Measurements from ENCODE around the gene MYNN.

The MYNN gene

DNA sequence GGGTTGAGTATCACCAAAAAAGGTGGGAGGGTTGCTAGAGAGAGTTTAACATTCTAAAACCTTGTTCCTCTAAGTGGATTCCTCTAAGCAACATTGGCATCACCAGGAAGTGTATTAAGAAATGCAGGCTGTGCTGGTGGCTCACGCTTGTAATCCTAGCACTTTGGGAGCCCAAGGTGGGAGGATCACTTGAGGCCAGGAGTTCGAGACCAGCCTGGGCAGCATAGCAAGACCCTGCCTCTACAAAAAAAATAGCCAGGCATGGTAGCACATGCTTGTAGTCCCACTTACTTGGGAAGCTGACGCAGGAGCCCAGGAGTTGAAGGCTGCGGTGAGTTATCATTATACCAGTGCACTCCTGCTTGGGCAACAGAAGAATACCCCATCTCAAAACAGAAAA lies 4.6 kb downstream of the MYNN start:
- DNase-seq (ENCODE audit: low read depth, low spot score), result no peak

DNA sequence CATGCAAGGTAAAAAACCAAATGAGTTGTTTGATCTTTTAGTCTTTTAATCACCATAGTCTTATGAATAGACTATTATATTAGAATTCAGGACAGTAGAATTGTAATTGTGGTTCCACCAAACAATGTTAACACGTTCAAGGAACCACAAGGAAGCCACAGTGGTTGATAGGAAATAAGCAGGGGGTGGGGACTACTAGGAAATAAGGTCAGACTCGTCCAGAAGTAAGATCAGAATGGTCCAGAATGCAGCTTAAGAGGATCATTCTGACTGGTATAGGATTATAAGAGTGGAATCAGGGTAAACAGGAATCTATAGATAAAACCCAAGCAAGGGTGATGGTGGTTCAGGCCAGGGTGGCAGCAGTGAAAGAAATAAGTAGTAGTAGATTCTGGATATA lies 7.5 kb downstream of the MYNN start:
- DNase-seq (ENCODE audit: low read depth, low spot score), result no peak

DNA sequence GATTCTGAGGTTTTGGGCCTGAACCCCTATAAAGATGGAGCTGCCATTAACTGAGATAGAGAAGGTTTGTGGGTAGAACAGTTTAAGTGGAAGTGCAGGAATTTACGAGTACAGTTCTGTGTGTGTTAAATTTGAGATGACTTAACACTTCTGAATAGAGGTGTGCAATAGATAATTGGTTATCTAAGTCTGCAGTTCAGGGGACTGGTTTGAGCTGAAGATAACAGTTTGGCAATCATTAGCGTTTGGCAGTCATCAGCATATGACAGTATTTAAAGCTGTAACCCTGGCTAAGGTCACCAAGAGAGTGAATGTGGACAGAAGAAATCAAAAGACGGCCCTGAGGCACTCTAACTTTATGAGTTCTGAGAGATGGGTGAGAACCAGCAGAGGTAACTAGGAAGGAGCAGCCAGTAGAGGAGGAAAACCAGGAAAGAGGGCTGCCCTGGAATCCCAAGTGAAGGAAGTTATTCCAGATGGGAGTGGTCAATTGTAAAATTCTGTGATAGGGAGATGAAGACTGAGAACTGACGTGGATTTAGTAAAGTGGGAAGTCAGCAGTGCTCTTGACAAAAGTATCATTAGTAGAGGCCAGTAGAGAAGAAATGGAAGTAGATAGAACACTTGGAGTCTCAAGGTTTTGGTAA lies 8.1 kb downstream of the MYNN start:
- DNase-seq (ENCODE audit: low read depth, low spot score), result no peak

DNA sequence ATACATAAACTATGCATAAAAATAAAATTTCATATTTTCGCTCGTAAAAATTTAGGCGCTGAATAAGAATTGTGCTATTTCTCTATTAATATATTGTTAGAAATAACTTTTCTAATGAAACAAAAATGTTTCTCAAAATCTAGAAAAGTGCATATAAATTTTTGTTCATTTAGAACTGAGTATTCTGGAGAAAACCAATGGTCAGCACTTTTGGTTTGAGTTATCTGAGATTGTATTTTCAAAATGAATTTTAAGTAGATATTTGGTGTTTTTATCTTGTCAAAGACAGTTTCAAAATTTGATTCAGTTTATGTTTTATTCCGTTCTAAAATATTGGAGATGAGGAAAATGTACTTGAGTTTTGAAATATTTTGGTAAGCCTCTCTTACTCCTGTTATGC lies 13.9 kb downstream of the MYNN start:
- DNase-seq (ENCODE audit: low read depth, low spot score), result no peak

DNA sequence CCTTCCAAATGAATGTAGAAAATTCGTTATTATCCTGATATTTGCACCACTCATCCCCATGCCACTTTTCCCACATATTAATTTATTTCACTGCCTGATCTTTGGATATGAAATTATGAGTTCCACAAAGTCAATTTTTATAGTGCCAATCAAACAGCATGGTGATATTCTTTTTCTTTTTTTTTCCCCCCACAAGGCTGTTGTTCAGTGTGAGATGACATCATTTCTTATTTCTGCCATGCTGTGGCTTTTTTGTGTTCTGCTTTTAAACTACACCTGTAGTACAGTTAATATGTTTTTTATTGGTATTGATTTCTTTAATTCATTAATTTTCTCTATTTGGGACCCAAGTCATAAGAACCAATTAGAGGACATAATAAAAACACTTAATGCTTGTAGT lies 14.6 kb downstream of the MYNN start:
- DNase-seq (ENCODE audit: low read depth, low spot score), result no peak

DNA sequence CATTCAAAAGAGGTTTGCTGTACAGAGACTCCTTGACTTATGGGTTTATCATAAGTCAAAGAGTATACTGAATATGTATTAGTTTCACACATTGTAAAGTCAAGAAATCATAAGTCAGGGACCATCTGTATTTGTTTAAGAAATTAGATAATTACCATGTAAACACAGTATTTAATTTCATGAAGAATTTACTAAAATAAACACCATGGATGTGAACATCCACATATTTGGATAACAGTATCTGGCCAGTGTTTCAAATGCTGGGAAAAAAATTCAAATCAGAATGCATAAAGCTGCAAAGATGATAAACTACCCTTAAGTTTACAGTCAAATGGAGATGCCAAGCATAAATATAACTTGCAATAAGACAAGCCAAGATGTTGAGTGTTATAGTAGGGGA lies 17.0 kb downstream of the MYNN start:
- no peak for DNase-seq (ENCODE audit: low read depth, low spot score)

DNA sequence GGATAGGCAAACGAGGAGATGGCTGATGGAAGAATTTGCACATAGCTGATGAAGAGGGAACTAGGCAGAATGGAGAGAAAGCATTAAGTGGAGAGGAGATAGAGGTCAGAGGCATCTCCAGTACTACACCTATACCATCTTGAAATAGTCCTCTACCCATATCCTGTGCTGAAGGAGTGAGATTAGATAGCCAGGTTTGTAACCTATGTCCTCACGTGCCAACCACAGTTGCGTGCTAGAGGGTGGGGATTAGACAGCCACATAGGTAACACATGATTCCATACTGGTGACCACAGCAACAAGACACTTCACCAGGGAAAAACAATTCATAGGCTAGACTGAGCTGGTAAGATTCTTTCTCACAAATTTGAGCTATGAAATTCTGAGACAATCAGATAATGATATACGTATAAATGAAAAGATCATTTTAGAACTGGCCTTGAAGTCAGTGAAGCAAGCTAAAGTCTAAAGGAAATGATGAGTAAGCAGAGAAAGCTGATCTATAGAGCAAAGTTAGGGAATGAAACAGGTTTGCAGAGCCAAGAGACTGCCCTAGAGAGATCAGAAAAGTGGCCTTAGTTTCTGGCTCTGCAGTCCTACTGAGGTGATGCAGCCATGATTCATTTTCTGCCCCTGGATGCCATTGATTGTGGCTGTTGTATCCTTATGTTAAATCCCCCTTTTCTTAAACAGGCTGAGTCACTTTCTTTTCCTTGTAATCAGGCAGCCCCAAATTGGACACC lies 17.7 kb downstream of the MYNN start:
- no peak for DNase-seq (ENCODE audit: low read depth, low spot score)

DNA sequence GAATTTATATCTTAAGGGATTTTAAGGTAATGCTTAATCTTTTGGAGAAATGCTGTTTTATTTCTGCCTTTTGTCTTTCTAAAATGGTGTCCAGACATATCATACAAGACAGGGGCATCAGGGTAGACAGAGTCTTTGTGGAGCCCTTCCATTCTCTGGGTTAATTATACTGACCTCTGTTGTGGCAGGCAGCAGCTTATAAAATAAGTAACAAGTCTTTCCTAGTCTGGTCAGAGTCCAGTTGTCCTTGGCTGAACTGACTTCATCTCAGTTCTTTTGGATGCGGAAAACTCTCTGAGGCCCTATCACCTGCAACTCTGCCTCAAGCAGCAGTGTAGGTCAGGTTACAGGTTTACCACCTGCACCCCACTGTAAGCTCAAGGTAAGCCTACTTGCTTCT lies 19.2 kb downstream of the MYNN start:
- no peak for DNase-seq (ENCODE audit: low read depth, low spot score)

DNA sequence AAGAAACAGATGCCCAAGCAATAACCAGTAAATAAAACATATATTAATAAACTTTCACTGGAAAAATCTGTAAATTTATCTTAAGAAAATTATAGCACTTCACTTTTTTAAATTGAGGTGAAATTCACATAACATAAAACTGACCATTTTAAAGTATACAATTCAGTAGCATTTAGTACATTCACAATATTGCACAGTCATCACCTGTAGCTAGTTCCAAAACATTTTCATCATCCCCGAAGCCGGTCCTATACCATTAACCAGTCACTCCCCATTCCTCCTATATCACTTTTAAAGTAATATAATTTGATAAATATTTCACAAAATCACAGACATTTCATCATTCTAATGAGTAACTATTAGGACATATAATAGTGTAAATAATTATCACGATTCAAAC lies 31.5 kb downstream of the MYNN start:
- no peak for DNase-seq (ENCODE audit: low read depth, low spot score)

DNA sequence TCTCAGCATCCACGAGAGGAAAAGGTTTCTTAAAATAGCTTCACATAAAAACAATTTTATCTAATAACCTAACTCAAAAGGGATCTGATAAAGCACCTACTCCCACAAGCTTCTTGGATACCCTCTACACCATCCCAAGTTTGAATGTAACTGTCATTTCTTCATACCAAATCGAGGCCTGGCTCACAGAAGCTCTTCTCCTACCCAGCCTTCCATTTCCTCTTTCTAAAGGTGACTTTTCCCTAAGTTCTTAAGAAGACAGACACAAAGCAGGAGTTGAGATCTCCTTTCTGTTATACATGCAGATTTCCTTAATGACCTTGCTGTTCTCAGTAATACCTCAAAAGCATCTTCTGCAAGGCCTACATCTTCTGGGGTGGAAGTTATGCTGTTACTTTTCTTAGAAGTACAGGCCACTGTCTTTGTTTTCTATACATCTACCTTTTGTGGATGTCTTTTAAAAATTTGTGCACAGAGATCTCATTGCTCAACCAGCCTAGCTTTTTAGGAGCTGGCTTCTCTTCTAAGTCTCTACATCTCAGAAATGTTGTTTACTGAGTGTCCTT lies 36.1 kb downstream of the MYNN start:
- DNase-seq (ENCODE audit: low read depth, low spot score), result no peak

DNA sequence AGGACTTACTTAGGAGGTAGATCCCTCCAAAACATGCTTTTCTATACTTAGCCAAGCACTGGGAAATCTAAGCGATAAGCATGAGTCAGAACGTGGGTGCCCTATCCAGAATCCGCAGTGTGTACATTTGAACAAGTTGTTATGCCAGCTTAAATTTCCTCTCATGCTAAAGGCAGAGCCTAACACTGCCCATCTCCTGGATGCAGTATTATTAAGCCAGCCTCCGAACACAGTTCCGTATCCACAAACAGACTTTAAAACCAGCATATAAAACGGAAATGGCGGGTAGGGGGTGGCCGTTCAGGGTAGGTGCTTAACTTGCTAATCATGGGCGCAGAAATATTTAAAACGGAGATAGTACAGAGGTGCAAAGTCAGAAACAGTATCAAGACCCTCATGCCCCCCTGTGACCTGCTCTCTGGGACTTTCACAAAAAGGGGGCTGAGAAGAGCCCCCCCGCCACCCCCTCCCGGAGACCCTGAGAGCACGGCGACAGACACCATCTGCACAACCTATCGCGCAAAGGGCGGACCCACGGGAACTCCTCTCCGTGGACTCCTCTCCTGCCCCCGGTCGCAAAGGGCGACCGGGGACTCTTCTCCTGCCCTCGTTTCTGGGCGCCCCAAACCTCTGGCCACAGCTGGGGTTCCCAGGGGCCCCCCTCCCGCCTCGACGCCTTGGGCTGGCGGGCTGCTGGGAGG lies 38.6 kb downstream of the MYNN start:
- DNase-seq (ENCODE audit: low read depth, low spot score), result peak; percentile 39

DNA sequence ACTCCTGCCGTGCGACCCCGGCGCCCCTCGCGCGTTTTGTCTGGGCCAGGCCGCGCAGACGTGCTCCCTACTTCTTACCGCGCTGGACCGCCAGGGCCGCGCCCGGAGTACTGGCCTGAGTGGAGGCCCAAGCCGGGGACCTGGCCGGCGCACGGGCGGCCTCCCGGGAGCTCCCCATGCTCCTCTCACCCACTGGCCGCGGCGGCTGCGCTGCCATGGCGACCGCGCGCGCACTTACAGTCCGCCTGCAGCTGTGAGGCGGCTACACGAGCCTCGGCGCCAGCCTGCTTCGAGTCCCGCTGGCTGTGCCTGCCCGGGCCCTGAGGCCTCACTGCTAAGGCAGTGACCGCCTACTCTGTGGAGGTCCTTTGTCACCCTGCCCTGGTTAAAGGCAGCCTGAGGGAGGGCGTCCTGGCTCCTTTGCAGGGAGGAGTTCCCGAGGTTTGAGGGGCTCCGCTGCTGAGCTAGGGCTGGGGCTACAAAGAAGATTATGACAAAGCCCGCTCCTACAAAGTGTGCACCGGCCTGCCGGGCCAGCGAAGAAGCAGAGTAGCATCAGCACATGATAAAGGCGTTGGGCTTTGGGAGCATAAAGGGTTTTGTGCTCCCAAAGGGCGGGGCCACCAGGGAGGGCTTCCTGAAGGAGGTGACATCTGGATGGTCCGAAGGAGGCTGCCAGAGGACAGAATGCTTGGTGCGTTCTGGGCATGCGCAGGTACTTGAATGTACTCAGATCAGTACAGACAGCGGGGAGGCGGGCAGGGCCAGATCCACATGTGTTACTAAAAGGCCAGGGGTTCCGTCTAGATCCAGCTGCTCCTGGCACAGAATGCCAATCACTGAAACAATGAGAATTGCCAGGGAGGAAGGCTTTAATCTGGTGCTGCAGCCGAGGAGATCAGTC lies 39.4 kb downstream of the MYNN start, which contains the start of the genes LRRC34 and LRRIQ4:
Gene LRRC34 (minus strand): TSS at position 573 of the 904 bp plus-strand sequence. CDS start 356 bp downstream, at position 217.
Gene LRRIQ4 (plus strand): TSS at position 539 of the 904 bp plus-strand sequence. CDS start 9,052 bp downstream, outside the sequence.
- peak; percentile 85 for DNase-seq (ENCODE audit: low read depth, low spot score)

DNA sequence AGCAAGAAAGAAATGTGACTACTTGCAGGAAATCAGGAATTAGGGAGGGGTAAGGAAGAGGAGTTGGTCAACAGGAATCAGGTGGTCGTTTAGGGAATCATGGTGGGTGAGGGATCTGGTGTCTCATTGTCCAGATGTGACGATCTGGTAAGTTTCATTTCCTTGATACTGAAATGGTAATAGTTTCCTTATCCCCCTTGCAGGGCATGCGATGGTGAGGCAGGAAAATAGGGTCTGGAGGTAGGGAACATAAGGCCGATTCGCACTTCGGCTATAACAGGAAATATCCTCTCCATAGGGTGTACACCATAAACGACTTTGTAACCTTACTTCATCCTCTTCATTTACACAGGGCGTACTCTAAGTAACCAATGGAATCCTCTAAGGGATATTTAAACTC lies 40.1 kb downstream of the MYNN start:
- no peak for DNase-seq (ENCODE audit: low read depth, low spot score)

DNA sequence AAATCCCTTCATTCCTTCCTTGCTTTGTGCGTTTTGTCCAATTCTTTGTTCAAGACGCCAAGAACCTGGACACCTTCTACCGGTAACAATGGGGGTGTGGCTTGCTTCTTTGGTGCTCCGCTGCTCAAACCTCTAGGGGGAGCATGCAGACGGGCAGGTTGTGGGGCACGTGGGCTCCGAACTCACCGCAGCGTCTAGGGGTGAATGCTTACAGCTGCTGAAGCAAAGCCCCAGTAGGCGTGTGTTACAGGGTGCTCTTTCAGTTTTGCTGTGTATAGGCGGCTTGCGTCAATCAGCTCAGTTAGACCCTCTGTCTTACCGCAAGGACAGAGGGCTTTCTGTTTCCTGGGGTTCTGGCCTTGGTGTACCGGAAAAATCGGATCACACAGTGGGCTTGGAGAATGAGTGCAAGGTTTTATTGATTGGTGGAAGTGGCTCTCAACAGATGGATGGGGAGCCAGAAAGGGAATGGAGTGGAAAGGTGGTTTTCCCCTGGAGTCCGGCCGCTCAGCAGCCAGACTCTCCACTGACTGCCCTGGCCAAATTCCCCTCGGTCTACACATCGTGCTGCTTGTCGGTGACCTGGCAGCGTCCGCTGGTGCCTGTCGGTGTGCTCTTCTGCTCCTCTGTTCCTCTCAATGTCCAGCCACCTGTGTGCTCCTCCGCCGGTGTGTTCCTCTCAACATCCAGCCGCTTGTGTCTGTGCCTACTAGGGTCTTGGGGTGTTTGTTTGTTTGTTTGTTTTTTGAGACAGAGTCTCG lies 40.7 kb downstream of the MYNN start:
- no peak for DNase-seq (ENCODE audit: low read depth, low spot score)

DNA sequence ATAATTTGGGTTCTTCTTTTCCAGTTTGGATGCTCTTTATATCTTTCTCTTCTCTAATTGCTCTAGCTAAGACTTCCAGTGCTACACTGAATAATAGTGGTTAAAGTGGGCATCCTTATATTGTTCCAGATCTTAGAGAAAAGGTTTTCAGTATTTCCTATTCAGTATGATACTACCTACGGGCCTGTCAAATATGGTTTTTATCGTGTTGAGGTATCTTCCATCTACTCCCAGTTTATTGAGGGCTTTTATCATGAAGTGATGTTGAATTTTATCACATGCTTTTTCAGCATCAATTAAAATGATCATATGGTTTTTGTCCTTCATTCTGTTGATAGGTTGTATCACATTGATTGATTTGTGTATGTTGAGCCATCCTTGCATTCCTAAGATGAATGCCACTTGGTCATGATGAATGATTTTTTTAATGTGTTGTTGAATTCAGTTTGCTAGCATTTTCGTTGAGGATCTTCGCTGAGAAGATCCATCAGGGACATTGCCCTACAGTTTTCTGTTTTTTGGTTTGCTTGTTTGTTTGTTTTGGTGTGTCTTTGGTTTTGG lies 42.5 kb downstream of the MYNN start:
- DNase-seq (ENCODE audit: low read depth, low spot score), result no peak

DNA sequence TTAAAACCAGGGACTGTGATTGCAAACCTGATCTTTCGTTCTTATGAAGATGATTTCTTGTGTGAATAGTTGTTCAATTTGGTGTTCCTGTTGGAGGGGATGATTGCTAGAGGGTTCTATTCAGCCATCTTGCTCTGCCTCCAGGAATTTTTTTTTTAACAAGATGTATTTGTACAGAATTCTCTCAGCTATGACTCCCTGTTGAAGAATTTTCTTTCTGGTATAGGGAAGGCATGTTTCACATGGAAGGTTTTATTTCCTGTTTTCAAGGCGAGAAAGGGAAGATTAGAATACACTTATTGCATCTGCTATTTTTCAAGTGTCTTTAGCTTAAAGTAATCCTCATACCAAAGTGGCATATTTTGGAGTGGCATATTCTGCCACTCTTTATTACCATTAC lies 45.1 kb downstream of the MYNN start:
- peak; percentile 42 for DNase-seq (ENCODE audit: low read depth, low spot score)

DNA sequence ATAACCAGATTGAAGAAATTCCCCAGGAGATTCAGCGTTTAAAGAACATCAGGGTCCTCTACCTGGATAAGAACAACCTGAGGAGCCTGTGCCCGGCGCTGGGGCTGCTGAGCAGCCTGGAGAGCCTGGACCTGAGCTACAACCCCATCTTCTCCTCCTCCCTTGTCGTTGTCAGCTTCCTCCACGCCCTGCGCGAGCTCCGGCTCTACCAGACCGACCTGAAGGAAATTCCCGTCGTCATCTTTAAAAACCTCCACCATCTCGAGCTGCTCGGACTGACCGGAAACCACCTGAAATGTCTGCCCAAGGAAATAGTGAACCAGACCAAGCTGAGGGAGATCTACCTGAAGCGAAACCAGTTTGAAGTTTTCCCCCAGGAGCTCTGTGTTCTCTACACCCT lies 48.9 kb downstream of the MYNN start:
- DNase-seq (ENCODE audit: low read depth, low spot score), result no peak

DNA sequence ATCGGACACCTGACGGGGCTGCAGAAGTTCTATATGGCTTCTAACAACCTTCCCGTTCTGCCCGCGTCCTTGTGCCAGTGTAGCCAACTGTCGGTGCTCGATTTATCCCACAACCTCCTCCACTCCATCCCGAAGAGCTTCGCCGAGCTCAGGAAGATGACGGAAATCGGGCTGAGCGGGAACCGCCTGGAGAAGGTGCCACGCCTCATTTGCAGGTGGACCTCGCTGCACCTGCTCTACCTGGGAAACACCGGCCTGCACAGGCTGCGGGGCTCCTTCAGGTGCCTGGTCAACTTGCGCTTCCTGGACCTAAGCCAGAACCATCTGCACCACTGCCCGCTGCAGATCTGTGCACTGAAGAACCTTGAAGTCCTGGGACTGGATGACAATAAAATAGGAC lies 49.3 kb downstream of the MYNN start:
- DNase-seq (ENCODE audit: low read depth, low spot score), result no peak

DNA sequence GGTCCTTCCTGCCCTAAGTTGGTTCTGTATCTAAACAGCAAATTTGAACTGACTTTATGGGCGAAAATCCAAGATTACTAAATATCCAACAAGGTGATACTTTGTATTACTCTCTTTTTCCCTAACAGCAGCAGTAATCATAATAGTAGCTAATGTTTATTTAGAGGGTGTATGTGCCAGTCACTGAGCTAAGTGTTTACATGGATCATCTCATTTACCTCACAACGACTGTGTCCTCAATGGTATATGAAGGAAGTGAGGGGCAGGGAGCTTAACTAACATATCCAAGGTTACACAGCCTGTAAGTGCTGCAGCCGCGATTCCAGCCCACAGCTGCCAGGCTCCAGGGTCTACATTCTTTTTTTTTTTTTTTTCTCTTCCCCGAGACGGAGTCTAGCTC lies 49.8 kb downstream of the MYNN start:
- DNase-seq (ENCODE audit: low read depth, low spot score), result no peak

DNA sequence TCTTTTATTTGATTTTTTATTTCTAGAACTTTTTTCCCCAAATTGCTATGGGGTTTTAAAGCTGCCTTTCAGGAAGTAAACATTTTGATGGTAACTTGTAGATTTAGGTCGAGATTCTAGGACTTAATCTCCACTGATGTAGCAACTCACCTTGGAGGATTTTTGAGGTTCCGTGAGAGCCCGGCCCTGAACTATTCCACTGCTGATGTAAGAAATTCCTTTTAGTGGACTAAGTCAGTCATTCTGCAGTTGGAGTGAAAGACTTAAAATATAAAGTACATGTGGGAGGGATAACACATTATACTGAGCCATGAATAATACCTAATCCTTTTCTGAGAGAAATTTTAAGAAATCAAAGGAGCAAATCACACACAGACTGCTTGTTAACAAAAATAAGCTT lies 52.1 kb downstream of the MYNN start:
- DNase-seq (ENCODE audit: low read depth, low spot score), result no peak
